Measurements from ENCODE around the gene ZNF165.
A peak's percentile ranks its signal among the peaks of the same experiment; 100 is the strongest.
"Not testable (repeated sequence)": the region's sequence is repeated elsewhere in the genome, so short reads cannot be mapped to it uniquely, and the experiment has no call there.

ZNF165 gene

GRCh38 chr6:28104392-28105244 is 24.2 kb downstream of the ZNF165 start:
- peaks cover 5% of the 10 kb centered on the region for H3K4me1 Mint-ChIP-seq

GRCh38 chr6:28105245-28105639 is 24.9 kb downstream of the ZNF165 start:
- peaks cover 3% of the 10 kb centered on the region for H3K9me3 Mint-ChIP-seq
- H3K36me3 Mint-ChIP-seq: no peaks in the 10 kb centered on the region
- peak; percentile 39 for ATAC-seq
- H3K4me1 Mint-ChIP-seq: peaks cover 5% of the 10 kb centered on the region
- H3K4me3 Mint-ChIP-seq: peak overlapping the region; percentile 92
- H3K27me3 Mint-ChIP-seq: peaks cover under 1% of the 10 kb centered on the region
- peak overlapping the region; percentile 96 for H3K27ac Mint-ChIP-seq

More at GRCh38 chr6:28104392-28105244, 24.2 kb downstream of the ZNF165 start:
- Mint-ChIP-seq H3K36me3 (no peaks in the 10 kb centered on the region), H3K27me3 (peaks cover 7% of the 10 kb centered on the region), H3K4me3 (peak overlapping the region; percentile 92), H3K9me3 (peaks cover 7% of the 10 kb centered on the region), H3K27ac (peak overlapping the region; percentile 96)
- peak; percentile 99 for ATAC-seq

GRCh38 chr6:28107506-28107905 is 27.1 kb downstream of the ZNF165 start:
- H3K27me3 Mint-ChIP-seq: no peaks in the 10 kb centered on the region
- no peak for ATAC-seq
- no peaks in the 10 kb centered on the region for H3K36me3 Mint-ChIP-seq
- H3K27ac Mint-ChIP-seq: no peak overlapping the region
- peaks cover 3% of the 10 kb centered on the region for H3K9me3 Mint-ChIP-seq
- H3K4me1 Mint-ChIP-seq: peaks cover 5% of the 10 kb centered on the region
- H3K4me3 Mint-ChIP-seq: no peak overlapping the region

DNA sequence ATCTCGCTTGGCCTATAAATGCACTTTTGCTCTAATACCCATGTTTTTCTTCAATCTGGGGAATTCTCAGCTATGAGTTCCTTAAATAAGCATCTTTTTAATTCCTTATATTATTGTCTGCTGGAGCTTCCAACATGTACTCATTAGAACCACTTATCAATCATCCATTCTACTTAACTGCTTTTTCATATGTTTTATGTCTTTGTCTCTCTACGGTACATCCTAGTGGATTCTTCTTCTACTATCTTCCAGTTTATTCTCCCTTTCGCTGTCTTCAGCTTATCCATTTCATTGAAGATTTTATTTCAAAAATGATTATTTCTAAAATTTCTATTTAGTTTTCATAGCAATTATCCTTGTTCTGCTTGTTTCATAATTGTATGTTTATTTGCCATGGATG is 31.6 kb downstream of the ZNF165 start:
- ATAC-seq: no peak
- H3K9me3 Mint-ChIP-seq: no peaks in the 10 kb centered on the region
- peaks cover 27% of the 10 kb centered on the region for H3K36me3 Mint-ChIP-seq
- no peak overlapping the region for H3K4me3 Mint-ChIP-seq
- no peak overlapping the region for H3K27ac Mint-ChIP-seq
- no peaks in the 10 kb centered on the region for H3K4me1 Mint-ChIP-seq
- no peaks in the 10 kb centered on the region for H3K27me3 Mint-ChIP-seq

DNA sequence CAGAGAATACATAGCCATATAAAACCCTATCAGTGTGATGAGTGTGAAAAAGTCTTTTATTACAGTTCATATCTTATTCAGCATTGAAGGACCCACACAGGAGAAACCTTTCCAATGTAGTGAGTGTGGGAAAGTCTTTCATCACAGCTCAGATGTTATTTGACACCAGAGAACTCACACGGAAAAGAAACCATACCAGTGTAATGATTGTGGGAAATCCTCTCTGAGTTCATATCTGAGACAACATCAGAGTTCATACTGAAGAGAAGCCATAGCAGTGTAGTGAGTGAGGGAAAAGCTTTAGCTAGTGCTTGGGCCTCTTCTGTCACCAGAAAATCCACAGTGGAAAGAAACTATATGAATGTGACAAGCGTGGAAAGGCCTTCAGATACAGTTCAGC is 35.4 kb downstream of the ZNF165 start:
- no peaks in the 10 kb centered on the region for H3K9me3 Mint-ChIP-seq
- H3K4me1 Mint-ChIP-seq: no peaks in the 10 kb centered on the region
- no peak overlapping the region for H3K27ac Mint-ChIP-seq
- H3K36me3 Mint-ChIP-seq: peaks cover 46% of the 10 kb centered on the region
- ATAC-seq: no peak
- H3K4me3 Mint-ChIP-seq: no peak overlapping the region
- H3K27me3 Mint-ChIP-seq: no peaks in the 10 kb centered on the region

GRCh38 chr6:28117386-28118050 is 37.1 kb downstream of the ZNF165 start:
- peaks cover 53% of the 10 kb centered on the region for H3K36me3 Mint-ChIP-seq
- no peak for ATAC-seq
- no peak overlapping the region for H3K4me3 Mint-ChIP-seq
- H3K27ac Mint-ChIP-seq: no peak overlapping the region
- no peaks in the 10 kb centered on the region for H3K4me1 Mint-ChIP-seq
- H3K27me3 Mint-ChIP-seq: no peaks in the 10 kb centered on the region
- H3K9me3 Mint-ChIP-seq: no peaks in the 10 kb centered on the region

DNA sequence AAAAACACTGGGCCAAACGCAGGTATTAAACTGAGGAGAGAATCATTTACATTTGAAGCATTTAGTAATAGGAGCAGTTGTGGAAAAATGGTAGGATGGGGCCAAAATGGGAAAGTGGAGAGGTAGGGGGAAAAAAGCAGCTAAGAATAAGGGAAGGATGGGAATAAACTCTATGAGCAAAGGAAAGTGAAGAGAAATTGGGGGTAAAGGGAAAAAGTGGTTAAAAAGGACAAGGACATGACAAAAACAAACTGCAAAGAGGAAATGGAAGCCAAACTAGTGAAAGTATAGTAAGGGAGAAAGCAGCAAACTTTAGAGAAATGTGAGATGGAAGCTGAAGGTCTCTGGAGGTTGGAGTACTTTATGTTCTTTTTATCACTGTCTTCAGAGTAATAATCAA is 37.8 kb downstream of the ZNF165 start:
- Mint-ChIP-seq H3K4me1 (peaks cover 2% of the 10 kb centered on the region), H3K9me3 (no peaks in the 10 kb centered on the region), H3K4me3 (no peak overlapping the region), H3K27me3 (no peaks in the 10 kb centered on the region), H3K27ac (no peak overlapping the region), H3K36me3 (peaks cover 60% of the 10 kb centered on the region)
- no peak for ATAC-seq

DNA sequence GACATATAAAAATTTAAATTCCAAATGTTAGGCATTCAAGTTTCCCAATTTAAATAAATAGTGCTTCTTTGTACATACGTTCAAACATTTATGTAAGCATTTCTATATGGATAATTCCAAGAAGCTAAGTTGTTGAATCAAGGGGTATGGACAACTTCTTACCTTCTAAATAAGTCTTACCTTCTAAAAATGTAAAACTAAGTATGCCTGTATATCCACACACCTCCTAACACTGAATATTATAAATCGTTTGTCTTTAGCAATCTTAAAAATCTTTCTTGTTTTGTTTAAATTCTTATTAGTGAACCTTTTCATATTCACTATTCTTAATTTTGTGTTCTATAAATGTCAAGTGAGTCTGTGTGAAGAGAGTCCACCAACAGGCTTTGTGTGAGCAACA is 41.5 kb downstream of the ZNF165 start:
- H3K4me1 Mint-ChIP-seq: peaks cover 28% of the 10 kb centered on the region
- no peak for ATAC-seq
- H3K27ac Mint-ChIP-seq: no peak overlapping the region
- H3K36me3 Mint-ChIP-seq: peaks cover 37% of the 10 kb centered on the region
- H3K4me3 Mint-ChIP-seq: no peak overlapping the region
- H3K27me3 Mint-ChIP-seq: no peaks in the 10 kb centered on the region
- no peaks in the 10 kb centered on the region for H3K9me3 Mint-ChIP-seq

GRCh38 chr6:28122283-28122682 is 41.9 kb downstream of the ZNF165 start:
- Mint-ChIP-seq H3K4me1 (peaks cover 28% of the 10 kb centered on the region), H3K36me3 (peaks cover 40% of the 10 kb centered on the region)
- H3K9me3 Mint-ChIP-seq, H3K4me3 Mint-ChIP-seq, H3K27ac Mint-ChIP-seq, H3K27me3 Mint-ChIP-seq, ATAC-seq: not testable (repeated sequence)

GRCh38 chr6:28124350-28124970 is 44.1 kb downstream of the ZNF165 start, which contains the start of gene ZSCAN16:
TSS of gene ZSCAN16 (plus strand) at chr6:28124609. CDS start at chr6:28125444, 835 bp downstream.
- Mint-ChIP-seq H3K36me3 (peaks cover 40% of the 10 kb centered on the region), H3K4me1 (peaks cover 36% of the 10 kb centered on the region), H3K27me3 (no peaks in the 10 kb centered on the region), H3K4me3 (peak within 1 kb of the TSS; percentile 92), H3K27ac (peak within 1 kb of the TSS; percentile 85), H3K9me3 (no peaks in the 10 kb centered on the region)
- peak; percentile 98 for ATAC-seq

GRCh38 chr6:28124971-28125353 is 44.6 kb downstream of the ZNF165 start:
- Mint-ChIP-seq H3K27ac (peak overlapping the region; percentile 85), H3K9me3 (no peaks in the 10 kb centered on the region), H3K4me3 (peak overlapping the region; percentile 92), H3K4me1 (peaks cover 38% of the 10 kb centered on the region), H3K36me3 (peaks cover 41% of the 10 kb centered on the region), H3K27me3 (no peaks in the 10 kb centered on the region)
- ATAC-seq: peak; percentile 29

- H3K27me3 Mint-ChIP-seq: no peaks in the 10 kb centered on the region
- peak overlapping the region; percentile 85 for H3K27ac Mint-ChIP-seq
- peak overlapping the region; percentile 92 for H3K4me3 Mint-ChIP-seq
- peaks cover 41% of the 10 kb centered on the region for H3K36me3 Mint-ChIP-seq
- H3K9me3 Mint-ChIP-seq: no peaks in the 10 kb centered on the region
- H3K4me1 Mint-ChIP-seq: peaks cover 38% of the 10 kb centered on the region
- ATAC-seq: no peak
Observed at GRCh38 chr6:28125401-28125800, 45.0 kb downstream of the ZNF165 start.

- Mint-ChIP-seq H3K27ac (no peak overlapping the region), H3K9me3 (no peaks in the 10 kb centered on the region), H3K4me1 (peaks cover 53% of the 10 kb centered on the region), H3K36me3 (peaks cover 29% of the 10 kb centered on the region), H3K27me3 (no peaks in the 10 kb centered on the region), H3K4me3 (no peak overlapping the region)
- no peak for ATAC-seq
Observed at GRCh38 chr6:28134015-28134414, 53.6 kb downstream of the ZNF165 start.

DNA sequence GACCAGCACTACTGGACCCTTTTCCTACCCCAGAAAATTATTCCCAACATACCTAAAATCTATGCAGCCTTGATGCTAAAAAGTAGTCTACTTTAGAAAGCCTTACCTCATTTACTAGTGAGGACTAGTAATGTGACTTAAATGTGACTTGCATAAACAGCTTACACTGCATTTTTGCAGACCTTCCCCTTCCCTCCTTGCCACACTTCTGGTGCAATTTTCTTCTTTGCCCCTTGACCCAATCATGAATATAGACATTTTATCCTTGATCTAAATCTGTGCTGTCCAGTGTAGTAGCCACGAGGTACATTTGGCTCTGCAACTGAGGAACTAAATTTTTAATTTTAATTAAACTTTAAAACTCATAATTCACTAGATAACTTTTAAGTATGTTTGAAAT is 54.3 kb downstream of the ZNF165 start:
- no peaks in the 10 kb centered on the region for H3K9me3 Mint-ChIP-seq
- no peak overlapping the region for H3K4me3 Mint-ChIP-seq
- H3K36me3 Mint-ChIP-seq: peaks cover 22% of the 10 kb centered on the region
- no peak overlapping the region for H3K27ac Mint-ChIP-seq
- no peaks in the 10 kb centered on the region for H3K27me3 Mint-ChIP-seq
- ATAC-seq: no peak
- H3K4me1 Mint-ChIP-seq: peaks cover 48% of the 10 kb centered on the region

DNA sequence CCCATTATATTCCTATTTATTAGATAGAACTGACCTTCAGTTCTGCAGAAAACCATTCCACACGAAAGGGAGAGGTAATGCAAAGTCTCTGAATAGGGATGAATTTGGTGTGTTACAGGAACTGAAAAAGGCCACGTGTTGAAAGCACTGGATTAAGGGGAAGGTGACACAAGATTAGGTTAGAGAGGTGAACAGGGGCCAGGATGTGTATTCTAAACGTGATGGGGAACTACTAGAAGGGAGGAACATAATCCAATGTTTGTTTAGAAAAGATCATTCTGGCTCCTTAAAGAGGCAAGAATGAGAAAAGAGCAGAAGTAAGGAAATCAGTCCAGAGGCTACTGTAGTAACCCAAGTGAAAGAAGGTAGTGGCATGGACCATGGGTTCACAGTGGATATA is 55.0 kb downstream of the ZNF165 start:
- peak overlapping the region; percentile 88 for H3K4me3 Mint-ChIP-seq
- H3K9me3 Mint-ChIP-seq: no peaks in the 10 kb centered on the region
- no peaks in the 10 kb centered on the region for H3K27me3 Mint-ChIP-seq
- H3K4me1 Mint-ChIP-seq: peaks cover 51% of the 10 kb centered on the region
- peaks cover 16% of the 10 kb centered on the region for H3K36me3 Mint-ChIP-seq
- ATAC-seq: no peak
- peak overlapping the region; percentile 89 for H3K27ac Mint-ChIP-seq
